SJSA1 (cell line): ENCODE data around the gene TTLL13. TPM values are rescaled to one million over a fixed set of nuclear protein-coding genes. Genes with fewer than 3 reads are reported as not detected.

Experiments
- DNase-seq, 2 experiments: peaks; one replicate each; pipeline ENCODE4 v3.0.0-alpha.2; 2015 to 2020; ENCODE audit warnings: low spot score in 2 of 2, low read depth in 1 of 2
- H3K27ac ChIP-seq: fragments of 250-450 bp; sonication (Bioruptor Pico); 2 replicates; pipeline ENCODE4 v1.5.1; 2020; ENCODE audit warnings: mild to moderate bottlenecking, moderate library complexity
- H3K27me3 ChIP-seq: fragments of 250-450 bp; sonication (Bioruptor Pico); replicated peaks from 2 replicates; pipeline ENCODE4 v1.5.1; 2020; ENCODE audit warnings: mild to moderate bottlenecking, moderate library complexity
- H3K36me3 ChIP-seq: fragments of 250-450 bp; sonication (Bioruptor Pico); 2 replicates; pipeline ENCODE4 v1.5.1; 2020; ENCODE audit warnings: mild to moderate bottlenecking
- H3K4me1 ChIP-seq: fragments of 250-450 bp; sonication (Bioruptor Pico); replicated peaks from 2 replicates; pipeline ENCODE4 v1.6.1; 2021; ENCODE audit warnings: mild to moderate bottlenecking
- H3K4me3 ChIP-seq: fragments of 250-450 bp; sonication (Bioruptor Pico); 2 replicates; pipeline ENCODE4 v1.5.1; 2020; ENCODE audit warnings: mild to moderate bottlenecking
- H3K9me3 ChIP-seq: fragments of 250-450 bp; sonication (Bioruptor Pico); replicated peaks from 2 replicates; pipeline ENCODE4 v1.5.1; 2020; ENCODE audit warnings: mild to moderate bottlenecking
- total RNA-seq: library from RNA; depleted of rRNA; stranded (reverse); fragments of >200 nt; shearing (Covaris generic); gene quantifications from 2 replicates; pipeline ENCODE4 v1.2.3, GENCODE V29; 2014; rRNA removed

The TTLL13 gene
- total RNA-seq, 1 experiment from 2014 or later, result not detected

DNA sequence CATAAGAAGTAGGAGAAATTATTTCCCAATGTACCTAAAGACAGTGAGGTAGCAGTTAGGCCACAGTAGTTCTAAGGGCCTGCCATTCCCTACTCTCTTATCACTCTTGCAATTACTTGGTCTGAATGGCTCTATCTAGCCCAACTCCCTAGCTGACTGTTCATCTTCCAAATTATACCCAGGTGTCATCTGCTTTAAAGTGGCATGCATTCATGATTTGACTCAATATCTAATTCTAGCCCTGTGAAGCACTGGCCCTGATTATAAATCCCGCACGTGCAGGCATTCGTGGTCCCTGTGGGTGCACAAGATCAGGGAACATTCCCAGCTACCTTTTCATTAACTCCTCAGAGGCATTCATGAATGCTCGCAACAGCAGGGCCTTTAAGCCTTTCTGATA, 59.7 kb downstream of the TTLL13 start:
- Histone ChIP-seq H3K9me3 (no peaks in the 10 kb centered on the region), H3K4me1 (no peaks in the 10 kb centered on the region), H3K27ac (no peak overlapping the region), H3K36me3 (no peaks in the 10 kb centered on the region), H3K27me3 (no peaks in the 10 kb centered on the region), H3K4me3 (no peak overlapping the region)
- no peak for DNase-seq

Other genes with a start within 250 kb of the TTLL13 start
- gene ZNF710, start 248.2 kb upstream of the TTLL13 start, total RNA-seq, result 2.4 and 7.3 TPM in 2 replicates
- 45.0 and 66.6 TPM in 2 replicates for gene IDH2, start 147.1 kb upstream of the TTLL13 start, total RNA-seq
- gene SEMA4B, start 48.2 kb upstream of the TTLL13 start, total RNA-seq, result 5.6 and 17.8 TPM in 2 replicates
- gene CIB1, start 15.6 kb upstream of the TTLL13 start, total RNA-seq, result 30.1 and 36.8 TPM in 2 replicates
- 2.3 and 4.3 TPM in 2 replicates for gene GDPGP1, start 15.3 kb upstream of the TTLL13 start, total RNA-seq
- gene NGRN, start 16.1 kb downstream of the TTLL13 start, total RNA-seq, result 138 and 157 TPM in 2 replicates
- 0.66 and 4.1 TPM in 2 replicates for gene ZNF774, start 102.7 kb downstream of the TTLL13 start, total RNA-seq
- 163 and 235 TPM in 2 replicates for gene IQGAP1, start 138.7 kb downstream of the TTLL13 start, total RNA-seq